Uterus (tissue), 2 donors: ENCODE measurements around the gene PARD3.

ENCODE experiments used
- CTCF ChIP-seq, 4 experiments: fragments of 200-600 bp in 2 of 4; fragments of 450-650 bp in 2 of 4; sonication (generic) in 2 of 4; IDR thresholded peaks; one replicate each; pipeline ENCODE4 v1.5.1; 2016 to 2019; ENCODE audit warnings: antibody characterized with exemption in 4 of 4, mild to moderate bottlenecking in 2 of 4, moderate library complexity in 1 of 4
- POLR2A ChIP-seq, 2 donors: fragments of 450-650 bp; IDR thresholded peaks; one replicate each; pipeline ENCODE4 v1.6.1; 2016; ENCODE audit warnings: antibody characterized with exemption in 2 of 2, mild to moderate bottlenecking in 1 of 2, moderate library complexity in 1 of 2

GRCh38 chr10:34637418-34637911 is 177.6 kb downstream of the PARD3 start:
- TF ChIP-seq CTCF (IDR thresholded peaks at IDR 0.05) = peak; percentile 80 to 95 (median 86)
- TF ChIP-seq POLR2A (IDR thresholded peaks at IDR 0.05) = no peak
